Esophagus (tissue), 2 donors: ENCODE measurements around the gene IGSF9. TPM values are rescaled to one million over a fixed set of nuclear protein-coding genes. Genes with fewer than 3 reads are reported as not detected.

Source experiments
- H3K27ac ChIP-seq, 2 donors: one replicate each; pipeline ENCODE4 v1.5.1; 2013; ENCODE audit warnings: low read depth in 2 of 2, mild to moderate bottlenecking in 2 of 2, inconsistent platforms in 1 of 2, low read length in 1 of 2, moderate library complexity in 1 of 2
- H3K27me3 ChIP-seq, 2 donors: one replicate each; pipeline ENCODE4 v1.6.1; 2013; ENCODE audit warnings: low read length in 2 of 2, control low read depth in 1 of 2, mild to moderate bottlenecking in 1 of 2; ENCODE audit not compliant: insufficient read depth in 2 of 2, control insufficient read depth in 1 of 2
- H3K36me3 ChIP-seq, 2 donors: one replicate each; pipeline ENCODE4 v1.6.1; 2013; ENCODE audit warnings: low read length in 1 of 2; ENCODE audit not compliant: control insufficient read depth in 2 of 2, insufficient read depth in 2 of 2
- H3K4me1 ChIP-seq, 2 donors: one replicate each; pipeline ENCODE4 v1.6.1; 2013; ENCODE audit warnings: low read length in 1 of 2; ENCODE audit not compliant: control insufficient read depth in 2 of 2, insufficient read depth in 2 of 2
- H3K4me3 ChIP-seq, 2 donors: one replicate each; pipeline ENCODE4 v1.5.1; 2013; ENCODE audit warnings: low read length in 2 of 2, mild to moderate bottlenecking in 2 of 2, low read depth in 1 of 2, moderate library complexity in 1 of 2
- H3K9me3 ChIP-seq, 2 donors: one replicate each; pipeline ENCODE4 v1.6.1; 2013; ENCODE audit warnings: mild to moderate bottlenecking in 2 of 2, low read depth in 1 of 2, low read length in 1 of 2, moderate library complexity in 1 of 2; ENCODE audit not compliant: control insufficient read depth in 2 of 2, insufficient read depth in 1 of 2
- WGBS, 2 donors: extraction: QIAGEN DNeasy Blood & Tissue Kit; methylation state at CpG; one replicate each; pipeline ENCODE4 v1.1.7; 2013; 5-methylcytosine and 5-hydroxymethylcytosine counted together
- polyA plus RNA-seq, 2 donors: library from polyadenylated mRNA; stranded (reverse); fragments of 200-250 nt; gene quantifications; one replicate each; pipeline ENCODE4 v1.2.3, GENCODE V29; 2013
- donor health status: healthy with polysubstance abuse.
- donor health status: Bipolar disorder and iron deficiency.

The IGSF9 gene
- polyA plus RNA-seq, 2 donors = 7.4 to 16.1 TPM

GRCh38 chr1:159922511-159923202 lies 22.8 kb downstream of the IGSF9 start:
- Histone ChIP-seq H3K4me1 (peaks cover 9 to 27% of the 10 kb centered on the region in 2 donors), H3K27ac (peak overlapping the region; percentile 97 to 99), H3K4me3 (peak overlapping the region; percentile 76 to 96), H3K9me3 (no peaks in the 10 kb centered on the region), H3K27me3 (no peaks in the 10 kb centered on the region), H3K36me3 (peaks cover 19 to 24% of the 10 kb centered on the region in 2 donors)
- WGBS, 2 donors = 22 to 27% methylated on average over 8 of the region's 8 CpGs

DNA sequence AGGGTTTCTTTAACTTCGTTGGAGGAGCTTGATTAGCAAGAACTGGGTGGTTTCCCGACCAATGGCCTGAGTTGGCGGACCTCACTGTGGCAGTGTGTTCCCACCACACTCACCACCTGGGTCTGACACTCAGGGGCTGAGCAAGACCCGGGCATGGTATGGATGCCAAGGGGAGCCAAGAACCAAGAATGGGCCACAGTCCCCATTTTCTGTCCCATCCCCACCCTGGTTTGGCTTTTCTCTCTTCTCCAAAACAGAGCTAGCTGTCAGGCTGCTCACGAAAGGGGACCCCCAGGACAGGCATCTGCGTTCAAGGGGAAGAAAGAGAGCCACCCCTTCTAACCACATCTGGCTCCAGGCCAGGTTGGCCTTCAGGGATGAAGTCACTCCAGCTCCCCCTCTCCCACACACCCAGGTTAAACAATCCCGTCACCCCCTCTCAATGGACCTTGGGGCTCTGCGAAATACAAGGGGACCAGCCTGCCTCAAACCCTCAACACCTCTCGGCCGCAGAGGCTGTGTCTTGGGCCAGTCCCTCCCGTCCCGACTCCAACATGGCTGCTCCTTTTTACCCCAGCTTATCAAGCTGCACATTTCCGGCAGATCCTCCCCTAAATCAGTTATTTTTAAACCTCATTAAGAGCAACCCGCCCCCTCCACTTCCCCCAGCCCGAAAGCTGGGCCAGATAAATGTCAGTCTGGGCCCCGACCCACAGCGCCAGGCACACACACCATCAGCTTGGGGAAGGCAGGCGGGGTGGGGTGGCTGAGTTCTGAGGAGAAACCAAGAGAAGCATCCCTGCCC lies 23.5 kb downstream of the IGSF9 start:
- Histone ChIP-seq H3K27ac (peak overlapping the region; percentile 97 to 99), H3K9me3 (no peaks in the 10 kb centered on the region), H3K4me3 (peak overlapping the region in 1 of 2 donors; percentile 96), H3K36me3 (peaks cover 19 to 27% of the 10 kb centered on the region in 2 donors), H3K4me1 (peaks cover 11 to 31% of the 10 kb centered on the region in 2 donors), H3K27me3 (no peaks in the 10 kb centered on the region)
- WGBS, 2 donors = 37 to 44% methylated on average over 16 to 18 of the region's 18 CpGs

DNA sequence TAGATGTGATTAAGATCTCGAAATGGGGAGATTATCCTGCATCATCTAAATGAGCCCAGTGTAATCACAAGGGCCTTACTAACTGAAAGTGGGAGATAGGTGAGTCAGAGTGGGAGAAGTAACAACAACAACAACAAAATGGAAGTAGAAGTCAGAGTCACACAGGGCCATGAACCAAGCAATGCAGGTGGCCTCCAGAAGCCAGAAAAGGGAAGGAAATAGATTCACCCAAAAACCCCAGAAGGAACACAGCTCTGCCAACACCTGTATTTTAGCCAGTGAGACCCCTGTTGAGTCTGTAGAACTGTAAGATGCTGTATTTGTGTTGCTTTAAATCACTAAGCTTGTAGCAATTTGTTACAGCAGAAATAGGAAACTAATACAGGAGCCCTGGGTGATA lies 24.2 kb downstream of the IGSF9 start:
- no peak overlapping the region for H3K27ac ChIP-seq
- no peaks in the 10 kb centered on the region for H3K9me3 ChIP-seq
- H3K27me3 ChIP-seq = no peaks in the 10 kb centered on the region
- H3K4me1 ChIP-seq = peaks cover 11 to 31% of the 10 kb centered on the region in 2 donors
- peaks cover 19 to 27% of the 10 kb centered on the region in 2 donors for H3K36me3 ChIP-seq
- no peak overlapping the region for H3K4me3 ChIP-seq
- WGBS, 2 donors = 35 to 36% methylated on average over 1 of the region's 1 CpG

DNA sequence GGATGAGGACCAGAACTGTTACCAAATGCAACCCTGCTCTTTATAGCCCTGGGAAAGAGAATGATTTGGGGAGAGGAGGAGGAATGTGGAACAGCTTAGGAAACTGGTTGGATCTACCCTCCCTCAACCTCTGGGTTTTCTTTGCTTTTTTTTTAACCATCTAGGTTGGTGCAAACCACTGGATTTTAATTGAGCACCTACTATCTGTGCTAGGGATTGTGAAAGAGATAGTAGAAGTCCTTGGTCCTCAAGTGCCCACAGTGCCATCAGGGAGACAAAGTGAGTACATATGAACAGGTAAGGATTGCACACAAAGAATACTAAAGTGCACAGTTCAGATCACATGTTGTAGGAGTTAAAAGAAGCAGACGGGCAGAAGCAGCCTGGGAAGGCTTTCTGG lies 24.8 kb downstream of the IGSF9 start:
- 64 to 70% methylated on average over 1 of the region's 1 CpG for WGBS, 2 donors
- Histone ChIP-seq H3K9me3 (no peaks in the 10 kb centered on the region), H3K4me1 (peaks cover 11 to 27% of the 10 kb centered on the region in 2 donors), H3K36me3 (peaks cover 19 to 27% of the 10 kb centered on the region in 2 donors), H3K27ac (no peak overlapping the region), H3K4me3 (no peak overlapping the region), H3K27me3 (no peaks in the 10 kb centered on the region)

DNA sequence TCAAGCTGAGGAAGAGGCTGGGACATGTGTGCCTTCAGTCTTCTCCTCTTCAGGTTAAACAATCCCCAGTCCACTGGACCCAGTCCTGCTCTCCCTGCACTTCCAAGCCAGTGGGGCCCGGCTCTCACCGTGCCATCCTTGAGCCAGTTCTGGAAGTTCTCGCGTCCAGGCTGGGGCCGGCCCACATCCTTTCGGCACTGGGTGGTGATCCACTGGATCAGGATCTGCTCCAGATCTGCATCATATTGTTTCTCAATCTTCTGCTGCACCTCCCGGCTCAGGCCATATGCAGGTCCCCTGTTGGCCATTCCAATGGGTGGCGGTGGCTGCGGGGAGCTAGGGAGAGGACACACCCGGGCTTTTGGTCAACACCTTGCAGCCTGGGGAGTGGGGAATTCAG lies 25.2 kb downstream of the IGSF9 start:
- WGBS, 2 donors = 84 to 88% methylated on average over 10 of the region's 10 CpGs
- H3K27me3 ChIP-seq = no peaks in the 10 kb centered on the region
- peak overlapping the region in 1 of 2 donors; percentile 13 for H3K27ac ChIP-seq
- peaks cover 11 to 31% of the 10 kb centered on the region in 2 donors for H3K4me1 ChIP-seq
- no peak overlapping the region for H3K4me3 ChIP-seq
- no peaks in the 10 kb centered on the region for H3K9me3 ChIP-seq
- H3K36me3 ChIP-seq = peaks cover 19 to 27% of the 10 kb centered on the region in 2 donors

GRCh38 chr1:159919236-159919865 lies 26.1 kb downstream of the IGSF9 start:
- Histone ChIP-seq H3K4me3 (no peak overlapping the region), H3K9me3 (no peaks in the 10 kb centered on the region), H3K4me1 (peaks cover 11 to 31% of the 10 kb centered on the region in 2 donors), H3K27me3 (no peaks in the 10 kb centered on the region), H3K27ac (no peak overlapping the region), H3K36me3 (peaks cover 19 to 27% of the 10 kb centered on the region in 2 donors)
- 92 to 93% methylated on average over 10 of the region's 10 CpGs for WGBS, 2 donors

DNA sequence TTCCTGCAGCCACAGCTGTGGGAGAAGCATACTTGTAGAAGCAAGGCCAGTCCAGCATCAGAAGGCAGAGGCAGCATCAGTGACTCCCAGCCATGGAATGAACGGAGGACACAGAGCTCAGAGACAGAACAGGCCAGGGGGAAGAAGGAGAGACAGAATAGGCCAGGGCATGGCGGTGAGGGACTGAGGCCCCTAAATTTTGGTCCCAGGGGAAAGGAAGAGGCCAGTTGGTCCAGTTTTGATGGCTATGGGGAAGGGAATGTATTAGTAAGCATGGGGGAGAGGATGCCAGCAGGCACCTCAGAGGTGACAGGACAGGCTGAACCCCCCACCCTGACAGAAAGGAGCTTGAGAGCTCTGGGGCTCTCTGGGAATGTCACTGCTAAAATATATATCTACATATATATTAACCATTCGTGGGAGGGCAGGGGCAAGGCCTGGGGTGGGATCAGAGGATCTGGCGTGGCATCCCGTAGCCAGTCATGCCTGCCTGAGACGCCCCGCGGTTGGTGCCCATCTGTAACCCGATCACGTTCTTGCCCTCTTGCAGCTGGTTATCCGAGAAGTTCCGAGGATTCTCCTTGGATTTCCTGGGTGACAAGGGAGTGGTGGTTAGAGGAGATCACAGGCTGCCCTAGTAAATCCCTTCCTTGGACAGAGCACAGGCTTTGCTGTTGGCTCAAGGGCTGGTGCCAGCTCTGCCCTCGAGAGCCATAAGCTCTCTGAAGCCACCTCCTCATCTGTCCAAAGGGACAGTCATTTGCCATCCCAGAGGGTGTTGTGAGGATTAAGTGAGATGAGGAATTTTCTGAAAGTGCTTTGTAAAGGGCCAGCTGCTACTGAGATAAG lies 26.8 kb downstream of the IGSF9 start:
- Histone ChIP-seq H3K27ac (peak overlapping the region in 1 of 2 donors; percentile 44), H3K4me1 (peaks cover 11 to 32% of the 10 kb centered on the region in 2 donors)
- 74 to 78% methylated on average over 13 of the region's 13 CpGs for WGBS, 2 donors

GRCh38 chr1:159917533-159918351 lies 27.7 kb downstream of the IGSF9 start:
- H3K36me3 ChIP-seq = peaks cover 19 to 27% of the 10 kb centered on the region in 2 donors
- peak overlapping the region; percentile 4 to 59 for H3K27ac ChIP-seq
- no peaks in the 10 kb centered on the region for H3K27me3 ChIP-seq
- no peak overlapping the region for H3K4me3 ChIP-seq
- 42 to 46% methylated on average over 5 of the region's 5 CpGs for WGBS, 2 donors
- peaks cover 9 to 31% of the 10 kb centered on the region in 2 donors for H3K4me1 ChIP-seq
- H3K9me3 ChIP-seq = no peaks in the 10 kb centered on the region

More for the DNA sequence above, 26.8 kb downstream of the IGSF9 start:
- H3K4me3 ChIP-seq = no peak overlapping the region
- no peaks in the 10 kb centered on the region for H3K27me3 ChIP-seq
- H3K9me3 ChIP-seq = no peaks in the 10 kb centered on the region
- peaks cover 19 to 27% of the 10 kb centered on the region in 2 donors for H3K36me3 ChIP-seq
